Mucosa of descending colon (tissue), 3 donors: ENCODE measurements around the gene TBC1D22B. TPM values are rescaled to one million over a fixed set of nuclear protein-coding genes. Genes with fewer than 3 reads are reported as not detected.
"Not testable (repeated sequence)": the region's sequence is repeated elsewhere in the genome, so short reads cannot be mapped to it uniquely, and the experiment has no call there.

Source experiments
- ATAC-seq: fragments of 200-7000 bp; cut with Tn5 transposase; one replicate; pipeline ENCODE4 v1.9.1; 2020; ENCODE audit warnings: mild to moderate bottlenecking, moderate library complexity
- DNase-seq, 3 donors: peaks; one replicate each; pipeline ENCODE4 v3.0.0-alpha.2; 2020
- H3K36me3 ChIP-seq: fragments of 200-600 bp; one replicate; pipeline ENCODE4 v1.8.0; 2021; ENCODE audit warnings: low read depth, mild to moderate bottlenecking
- H3K4me1 ChIP-seq: fragments of 200-600 bp; one replicate; pipeline ENCODE4 v1.8.0; 2021; ENCODE audit warnings: low read depth, mild to moderate bottlenecking
- H3K4me3 ChIP-seq: fragments of 200-600 bp; one replicate; pipeline ENCODE4 v1.8.0; 2021; ENCODE audit warnings: mild to moderate bottlenecking
- H3K9me3 ChIP-seq: fragments of 200-600 bp; one replicate; pipeline ENCODE4 v1.8.0; 2021; ENCODE audit warnings: mild to moderate bottlenecking
- CTCF ChIP-seq: fragments of 200-600 bp; IDR thresholded peaks from one replicate; pipeline ENCODE4 v1.8.0; 2022; ENCODE audit warnings: antibody characterized with exemption, mild to moderate bottlenecking
- intact Hi-C, 2 donors: fragments of 100-400 bp; cut with DNase I in 1 of 2; cut with micrococcal nuclease in 1 of 2; formaldehyde crosslinking; loops; one replicate each; pipeline versions ENCODE4 v1.11.0 to v1.11.1; 2022; cut with DNase I, micrococcal nuclease
- total RNA-seq, 3 donors: library from RNA; stranded (reverse); fragmentation: NEBNext Ultra II Directional in 2 of 3; extraction: Animal tissue kit (Norgen Biotek cat#: 25700) in 2 of 3; gene quantifications; one replicate each; pipeline versions ENCODE4 v1.2.1 to v1.2.4, GENCODE V29; 2021 to 2023
- donor health status: DM: no; HTN: no; CAD: no; lungs with moderate emphysema.
- donor health status: DM: no; HTN: no; CAD: no.
- donor health status: DM: no; HTN: yes; CAD: no.

TBC1D22B gene
- total RNA-seq, 3 donors from 2014 or later = 12.9 to 15.5 (median 14.8) TPM

GRCh38 chr6:37331047-37331446, 73.5 kb downstream of the TBC1D22B start:
- ATAC-seq = no peak
- no peak for TF ChIP-seq CTCF
- intact Hi-C loops = no loop called here
- DNase-seq = no peak
- no peaks in the 10 kb centered on the region for H3K4me1 ChIP-seq
- no peaks in the 10 kb centered on the region for H3K9me3 ChIP-seq
- no peaks in the 10 kb centered on the region for H3K36me3 ChIP-seq
- H3K4me3 ChIP-seq = no peak overlapping the region

- Histone ChIP-seq H3K4me1 (no peaks in the 10 kb centered on the region), H3K9me3 (no peaks in the 10 kb centered on the region), H3K36me3 (no peaks in the 10 kb centered on the region), H3K4me3 (no peak overlapping the region)
- ATAC-seq (no peak), DNase-seq (no peak)
- TF ChIP-seq CTCF = no peak
- intact Hi-C loops = no loop called here
Measured at GRCh38 chr6:37332894-37333293, 75.3 kb downstream of the TBC1D22B start.

GRCh38 chr6:37334047-37334446, 76.5 kb downstream of the TBC1D22B start:
- Histone ChIP-seq H3K9me3 (no peaks in the 10 kb centered on the region), H3K36me3 (no peaks in the 10 kb centered on the region), H3K4me3 (no peak overlapping the region), H3K4me1 (no peaks in the 10 kb centered on the region)
- DNase-seq (no peak), ATAC-seq (no peak)
- intact Hi-C loops = no loop called here
- no peak for TF ChIP-seq CTCF

GRCh38 chr6:37338317-37338716, 80.7 kb downstream of the TBC1D22B start:
- H3K9me3 ChIP-seq, H3K36me3 ChIP-seq, ATAC-seq, H3K4me1 ChIP-seq, intact Hi-C loops, H3K4me3 ChIP-seq, DNase-seq: not testable (repeated sequence)

GRCh38 chr6:37338745-37339255, 81.2 kb downstream of the TBC1D22B start:
- no peak for DNase-seq
- no peak for ATAC-seq
- Histone ChIP-seq H3K36me3 (no peaks in the 10 kb centered on the region), H3K4me1 (no peaks in the 10 kb centered on the region), H3K9me3 (no peaks in the 10 kb centered on the region), H3K4me3 (no peak overlapping the region)
- TF ChIP-seq CTCF = no peak
- intact Hi-C loops = no loop called here

GRCh38 chr6:37339741-37340638, 82.4 kb downstream of the TBC1D22B start:
- DNase-seq (no peak), ATAC-seq (no peak)
- no peak overlapping the region for H3K4me3 ChIP-seq
- no peaks in the 10 kb centered on the region for H3K36me3 ChIP-seq
- no peak for TF ChIP-seq CTCF
- H3K4me1 ChIP-seq = no peaks in the 10 kb centered on the region
- no peaks in the 10 kb centered on the region for H3K9me3 ChIP-seq
- intact Hi-C loops = no loop called here
